NK-92 (cell line): ENCODE data around the gene ZC3HAV1.
"Not testable (repeated sequence)": the region's sequence is repeated elsewhere in the genome, so short reads cannot be mapped to it uniquely, and the experiment has no call there.

Experiments
- DNase-seq: peaks from one replicate; lab custom pipeline; 2025; ENCODE audit not compliant: unreplicated experiment; lab: John Stamatoyannopoulos, UW

ZC3HAV1 gene

GRCh38 chr7:139088268-139088667, 21.3 kb downstream of the ZC3HAV1 start:
- DNase-seq = no peak

- DNase-seq = no peak
Measured at GRCh38 chr7:139087212-139087611, 22.3 kb downstream of the ZC3HAV1 start.

- DNase-seq = no peak
Measured at GRCh38 chr7:139086454-139086853, 23.1 kb downstream of the ZC3HAV1 start.

- DNase-seq = no peak
Measured at GRCh38 chr7:139084709-139085108, 24.8 kb downstream of the ZC3HAV1 start.

- no peak for DNase-seq
Measured at GRCh38 chr7:139081584-139081983, 27.9 kb downstream of the ZC3HAV1 start.

- no peak for DNase-seq
Measured at GRCh38 chr7:139080905-139081304, 28.6 kb downstream of the ZC3HAV1 start.

- DNase-seq = no peak
Measured at GRCh38 chr7:139079861-139080260, 29.7 kb downstream of the ZC3HAV1 start.

GRCh38 chr7:139078911-139079310, 30.6 kb downstream of the ZC3HAV1 start:
- DNase-seq = no peak

GRCh38 chr7:139078399-139078798, 31.1 kb downstream of the ZC3HAV1 start:
- DNase-seq = no peak

- not testable (repeated sequence) for DNase-seq
Measured at GRCh38 chr7:139077706-139078105, 31.8 kb downstream of the ZC3HAV1 start.

- DNase-seq = no peak
Measured at GRCh38 chr7:139075871-139076686, 33.4 kb downstream of the ZC3HAV1 start.

- no peak for DNase-seq
Measured at GRCh38 chr7:139075031-139075652, 34.4 kb downstream of the ZC3HAV1 start.

GRCh38 chr7:139072796-139073195, 36.7 kb downstream of the ZC3HAV1 start:
- DNase-seq = no peak

GRCh38 chr7:139071680-139072079, 37.8 kb downstream of the ZC3HAV1 start:
- DNase-seq = no peak

GRCh38 chr7:139068544-139069399, 40.7 kb downstream of the ZC3HAV1 start:
- DNase-seq = no peak

- DNase-seq = no peak
Measured at GRCh38 chr7:139066315-139066714, 43.2 kb downstream of the ZC3HAV1 start.

- no peak for DNase-seq
Measured at GRCh38 chr7:139065323-139065722, 44.2 kb downstream of the ZC3HAV1 start.

GRCh38 chr7:139061416-139061815, 48.1 kb downstream of the ZC3HAV1 start:
- DNase-seq = no peak

GRCh38 chr7:139060695-139061237, 48.8 kb downstream of the ZC3HAV1 start:
- no peak for DNase-seq

- no peak for DNase-seq
Measured at GRCh38 chr7:139059905-139060304, 49.6 kb downstream of the ZC3HAV1 start.

GRCh38 chr7:139058943-139059342, 50.6 kb downstream of the ZC3HAV1 start:
- DNase-seq = no peak
